Epithelial cell of esophagus (primary cell): Measurements from ENCODE around the gene PTPRN2.

ENCODE experiments used
- DNase-seq: peaks from one replicate; pipeline ENCODE4 v3.0.0; 2010; ENCODE audit warnings: low read depth
- H3K4me3 ChIP-seq: 2 replicates; pipeline ENCODE4 v1.5.1; 2011; ENCODE audit warnings: mild to moderate bottlenecking, low read length, control low read depth
- TF ChIP-seq, protein P1 (sequence below): IDR thresholded peaks from 2 replicates; pipeline ENCODE4 v1.5.1; 2011; ENCODE audit warnings: low read depth, mild to moderate bottlenecking, low read length, control low read depth, inconsistent platforms; ENCODE audit not compliant: insufficient read depth; ENCODE audit errors: missing control alignments

The PTPRN2 gene

DNA sequence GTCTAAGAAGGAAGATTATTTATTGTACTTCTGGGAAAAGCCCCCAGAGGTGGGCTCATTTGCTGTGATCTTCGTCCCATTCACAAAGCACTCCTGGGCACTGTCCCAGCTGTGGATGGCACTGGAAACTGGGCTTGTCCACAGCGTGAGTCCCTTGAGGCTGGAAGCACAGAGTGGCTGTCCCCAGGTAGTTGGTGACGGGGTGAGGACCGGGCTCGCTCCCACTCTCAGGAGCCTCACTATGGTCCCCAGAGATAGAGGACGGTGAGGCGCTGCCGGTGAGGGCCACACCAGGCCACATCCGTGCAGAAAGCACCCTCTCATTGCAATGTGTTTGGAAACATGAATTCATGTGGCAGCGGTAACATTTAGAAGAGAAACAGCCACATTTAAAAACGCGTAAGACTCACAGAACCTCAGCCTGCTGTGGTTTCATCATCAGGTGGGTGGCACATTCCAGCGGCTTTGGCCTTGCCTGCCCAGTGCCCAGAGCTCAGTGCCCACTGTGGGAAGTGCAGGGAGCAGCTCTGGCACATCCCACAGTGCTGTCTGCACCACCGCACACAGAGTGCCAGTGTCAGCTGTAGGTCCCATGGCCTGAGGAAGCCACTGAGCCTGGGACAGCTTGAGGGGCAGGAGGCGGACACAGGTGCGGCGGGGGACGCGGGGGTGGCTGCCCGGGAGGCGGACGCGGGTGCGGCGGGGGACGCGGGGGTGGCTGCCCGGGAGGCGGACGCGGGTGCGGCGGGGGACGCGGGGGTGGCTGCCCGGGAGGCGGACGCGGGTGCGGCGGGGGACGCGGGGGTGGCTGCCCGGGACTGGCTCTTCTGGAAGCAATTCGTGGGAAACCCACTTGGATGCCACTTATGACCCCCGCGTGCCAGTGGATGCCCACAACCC is 801.0 kb downstream of the PTPRN2 start:
- no peak overlapping the region for H3K4me3 ChIP-seq
- no peak for DNase-seq
- TF ChIP-seq, protein P1, sequence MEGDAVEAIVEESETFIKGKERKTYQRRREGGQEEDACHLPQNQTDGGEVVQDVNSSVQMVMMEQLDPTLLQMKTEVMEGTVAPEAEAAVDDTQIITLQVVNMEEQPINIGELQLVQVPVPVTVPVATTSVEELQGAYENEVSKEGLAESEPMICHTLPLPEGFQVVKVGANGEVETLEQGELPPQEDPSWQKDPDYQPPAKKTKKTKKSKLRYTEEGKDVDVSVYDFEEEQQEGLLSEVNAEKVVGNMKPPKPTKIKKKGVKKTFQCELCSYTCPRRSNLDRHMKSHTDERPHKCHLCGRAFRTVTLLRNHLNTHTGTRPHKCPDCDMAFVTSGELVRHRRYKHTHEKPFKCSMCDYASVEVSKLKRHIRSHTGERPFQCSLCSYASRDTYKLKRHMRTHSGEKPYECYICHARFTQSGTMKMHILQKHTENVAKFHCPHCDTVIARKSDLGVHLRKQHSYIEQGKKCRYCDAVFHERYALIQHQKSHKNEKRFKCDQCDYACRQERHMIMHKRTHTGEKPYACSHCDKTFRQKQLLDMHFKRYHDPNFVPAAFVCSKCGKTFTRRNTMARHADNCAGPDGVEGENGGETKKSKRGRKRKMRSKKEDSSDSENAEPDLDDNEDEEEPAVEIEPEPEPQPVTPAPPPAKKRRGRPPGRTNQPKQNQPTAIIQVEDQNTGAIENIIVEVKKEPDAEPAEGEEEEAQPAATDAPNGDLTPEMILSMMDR, result no peak

DNA sequence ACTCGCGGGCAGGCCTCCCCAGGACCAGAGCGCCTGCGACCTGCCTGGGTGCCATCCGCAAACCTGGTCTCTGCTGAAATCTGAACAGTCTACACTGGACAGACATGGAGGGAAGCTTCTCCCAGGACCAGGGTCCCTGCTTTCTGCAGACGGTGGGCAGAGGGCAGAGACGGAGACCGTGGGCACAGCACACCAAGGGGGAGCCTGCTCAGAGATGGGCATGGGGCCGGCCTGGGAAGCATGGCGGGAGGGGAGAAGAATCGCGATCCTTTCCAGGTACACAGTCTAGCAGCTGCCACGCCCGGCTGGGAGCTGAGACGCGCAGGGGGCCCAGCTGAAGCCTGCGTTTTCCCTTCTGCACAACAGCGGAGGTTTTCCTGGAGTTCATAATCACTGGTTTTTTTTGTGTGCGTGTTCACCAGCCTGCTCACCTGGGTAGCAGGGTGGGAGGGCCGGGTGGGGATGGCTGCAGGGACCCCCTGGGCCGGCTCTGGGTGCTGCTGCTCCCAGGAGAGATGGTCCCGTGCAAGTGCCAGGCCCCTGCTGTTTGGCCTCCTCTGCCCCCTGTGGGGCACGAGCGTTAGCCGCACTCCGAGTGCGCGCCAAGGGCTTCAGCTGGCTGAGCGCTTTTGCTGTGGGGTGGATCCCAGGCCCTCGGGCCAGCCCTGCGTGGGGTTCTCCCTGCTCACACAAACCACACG is 802.0 kb downstream of the PTPRN2 start:
- H3K4me3 ChIP-seq, result no peak overlapping the region
- DNase-seq, result no peak
- TF ChIP-seq, protein P1, result no peak

DNA sequence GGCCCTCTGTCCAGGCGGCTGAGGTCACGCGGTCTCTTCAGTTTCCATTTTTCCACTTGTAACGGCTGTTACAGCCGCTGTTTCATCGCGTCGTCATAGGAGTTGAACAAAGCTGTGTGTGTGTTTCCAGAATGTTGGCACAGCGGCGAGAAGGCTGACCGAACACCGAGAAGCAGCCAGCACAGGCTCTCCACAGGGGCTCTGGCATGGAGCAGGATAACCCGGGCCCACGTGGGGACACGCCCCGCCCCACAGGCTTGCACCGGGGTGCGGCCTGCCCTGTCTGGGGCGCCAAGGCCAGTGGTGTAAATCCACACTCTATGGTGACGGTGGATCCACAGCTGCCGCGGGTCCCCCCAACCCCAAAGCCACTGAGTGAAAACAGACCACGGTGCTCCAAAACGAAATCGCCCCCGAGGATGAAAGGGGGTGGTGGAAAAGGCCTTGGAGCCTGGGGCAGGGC is 802.6 kb downstream of the PTPRN2 start:
- TF ChIP-seq, protein P1, result no peak
- no peak for DNase-seq
- no peak overlapping the region for H3K4me3 ChIP-seq

DNA sequence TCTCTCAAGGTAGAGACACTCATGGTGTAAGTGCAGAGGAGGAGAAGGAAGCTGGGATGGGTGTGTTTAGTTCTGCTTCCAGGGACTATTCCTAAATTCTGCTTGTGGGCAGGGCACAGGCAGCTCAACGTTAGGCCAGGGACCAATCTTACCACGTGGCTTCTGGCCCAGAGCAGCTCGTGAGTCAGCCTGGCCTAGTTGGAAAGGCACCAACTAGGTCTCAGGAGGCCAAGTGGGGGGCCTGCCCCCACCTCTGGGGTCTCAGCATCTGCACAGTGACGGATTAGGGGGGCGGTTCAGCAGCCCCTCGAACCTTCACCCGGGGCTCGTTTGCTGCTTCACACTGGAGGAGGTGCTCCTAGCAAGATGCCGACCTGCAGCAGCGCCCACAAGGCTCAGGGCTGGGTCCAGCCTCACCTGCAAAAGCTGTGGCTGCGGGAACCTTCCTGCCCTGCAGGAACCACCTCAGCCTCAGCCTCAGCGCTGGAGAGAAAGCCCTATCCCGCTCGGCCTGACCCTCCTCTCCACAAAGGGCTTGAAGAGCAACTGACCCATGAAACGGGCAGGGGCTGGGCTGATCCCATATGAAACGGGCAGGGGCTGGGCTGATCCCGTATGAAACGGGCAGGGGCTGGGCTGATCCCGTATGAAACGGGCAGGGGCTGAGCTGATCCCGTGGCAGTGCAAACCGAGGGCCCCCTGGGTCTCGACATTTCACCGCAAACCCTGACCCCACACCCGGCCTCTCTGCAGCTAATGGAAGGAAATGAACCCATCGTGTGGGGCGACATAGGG is 803.4 kb downstream of the PTPRN2 start:
- TF ChIP-seq, protein P1, result no peak
- H3K4me3 ChIP-seq, result no peak overlapping the region
- no peak for DNase-seq

DNA sequence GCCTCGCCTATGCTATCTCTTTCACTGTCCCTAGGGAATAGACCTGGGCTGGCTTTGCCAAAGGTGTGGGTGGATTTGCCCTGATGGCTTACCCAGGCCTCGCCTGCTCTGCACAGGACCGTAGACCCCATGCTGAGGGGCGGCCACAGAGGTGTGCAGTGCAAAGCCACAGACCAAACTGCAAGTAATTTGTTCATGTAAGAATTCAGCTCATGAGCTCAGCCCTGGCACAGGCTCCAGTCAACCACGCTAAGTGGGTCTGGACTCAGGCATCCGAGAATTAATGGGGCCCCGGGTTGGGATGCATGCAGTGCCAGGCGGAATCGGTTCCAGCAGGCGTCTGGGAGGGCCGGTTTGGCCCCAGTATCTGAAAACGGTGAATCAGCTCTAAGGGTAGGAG is 805.6 kb downstream of the PTPRN2 start:
- H3K4me3 ChIP-seq, result no peak overlapping the region
- TF ChIP-seq, protein P1, result no peak
- DNase-seq, result no peak

DNA sequence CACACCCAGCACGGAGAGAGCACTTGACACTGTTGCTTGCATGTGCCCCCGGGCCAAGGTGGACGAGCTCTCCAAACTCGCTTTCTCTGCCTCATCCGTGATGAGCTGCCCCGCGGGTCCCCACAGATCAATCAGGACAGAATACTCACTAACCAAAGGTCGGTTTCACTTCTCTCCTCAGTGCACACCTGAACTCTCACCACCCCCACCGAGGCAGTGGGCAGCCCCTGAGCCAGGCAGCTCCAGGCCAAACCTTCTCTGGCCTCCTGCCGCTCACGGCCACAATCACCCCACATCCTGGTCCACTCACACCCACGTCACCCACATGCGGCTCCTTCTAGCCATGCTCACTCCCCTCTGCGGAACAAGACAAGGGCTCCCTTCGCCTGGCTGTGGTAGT is 806.9 kb downstream of the PTPRN2 start:
- TF ChIP-seq, protein P1, result no peak
- DNase-seq, result no peak
- no peak overlapping the region for H3K4me3 ChIP-seq
